ENCODE measurements around the gene RIPOR1. TPM values are rescaled to one million over a fixed set of nuclear protein-coding genes. Genes with fewer than 3 reads are reported as not detected.
A peak's percentile ranks its signal among the peaks of the same experiment; 100 is the strongest.

RIPOR1 gene
- total RNA-seq, 1 donor, result 25.5 TPM

DNA sequence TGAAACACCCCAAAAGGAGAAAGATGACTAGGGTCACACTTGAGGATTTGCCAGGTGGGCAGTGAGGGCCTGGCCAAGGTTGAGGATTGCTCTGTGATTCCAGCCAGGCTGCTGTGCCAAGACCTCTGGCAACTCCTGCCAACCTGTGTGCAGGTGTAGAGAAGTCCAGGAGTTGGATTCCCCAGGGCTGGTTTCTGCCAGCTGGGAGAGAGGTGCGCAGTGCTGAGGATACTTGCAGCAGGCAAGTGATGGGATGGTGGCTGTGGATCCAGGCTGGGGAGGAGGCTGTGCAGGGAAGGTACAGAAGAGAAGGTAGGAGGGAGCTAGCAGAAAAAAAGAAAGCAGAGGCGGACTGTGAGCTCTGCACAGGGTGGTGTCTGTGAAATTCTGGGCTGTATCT, 6.6 kb downstream of the RIPOR1 start:
- TF ChIP-seq, protein P1, sequence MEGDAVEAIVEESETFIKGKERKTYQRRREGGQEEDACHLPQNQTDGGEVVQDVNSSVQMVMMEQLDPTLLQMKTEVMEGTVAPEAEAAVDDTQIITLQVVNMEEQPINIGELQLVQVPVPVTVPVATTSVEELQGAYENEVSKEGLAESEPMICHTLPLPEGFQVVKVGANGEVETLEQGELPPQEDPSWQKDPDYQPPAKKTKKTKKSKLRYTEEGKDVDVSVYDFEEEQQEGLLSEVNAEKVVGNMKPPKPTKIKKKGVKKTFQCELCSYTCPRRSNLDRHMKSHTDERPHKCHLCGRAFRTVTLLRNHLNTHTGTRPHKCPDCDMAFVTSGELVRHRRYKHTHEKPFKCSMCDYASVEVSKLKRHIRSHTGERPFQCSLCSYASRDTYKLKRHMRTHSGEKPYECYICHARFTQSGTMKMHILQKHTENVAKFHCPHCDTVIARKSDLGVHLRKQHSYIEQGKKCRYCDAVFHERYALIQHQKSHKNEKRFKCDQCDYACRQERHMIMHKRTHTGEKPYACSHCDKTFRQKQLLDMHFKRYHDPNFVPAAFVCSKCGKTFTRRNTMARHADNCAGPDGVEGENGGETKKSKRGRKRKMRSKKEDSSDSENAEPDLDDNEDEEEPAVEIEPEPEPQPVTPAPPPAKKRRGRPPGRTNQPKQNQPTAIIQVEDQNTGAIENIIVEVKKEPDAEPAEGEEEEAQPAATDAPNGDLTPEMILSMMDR (IDR thresholded peaks at IDR 0.05; ENCODE audit: insufficient read depth, low read depth, low read length), result no peak
- no peak overlapping the region for H3K4me3 ChIP-seq (ENCODE audit: low read depth, low read length)
- DNase-seq (ENCODE audit: low read depth), result no peak

DNA sequence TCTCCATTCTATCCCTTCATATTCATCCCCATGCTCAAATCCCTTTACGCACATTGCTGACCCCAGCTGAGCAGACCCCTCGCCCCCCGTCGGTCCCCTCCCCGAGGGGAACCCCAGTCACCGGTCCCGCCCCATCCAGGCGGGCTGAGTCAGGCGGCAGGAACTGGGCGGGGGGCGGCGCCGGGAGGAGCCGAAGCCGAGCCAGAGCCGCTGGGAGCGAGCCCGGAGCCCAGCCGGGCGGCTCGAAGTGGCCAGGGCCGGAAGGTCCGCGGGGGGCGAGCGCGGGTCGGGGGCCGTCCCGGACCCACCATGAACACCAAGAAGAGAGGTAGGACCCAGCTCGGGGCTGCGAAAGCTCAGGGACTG, 8.6 kb downstream of the RIPOR1 start:
- TF ChIP-seq, protein P1 (IDR thresholded peaks at IDR 0.05; ENCODE audit: insufficient read depth, low read depth, low read length), result no peak
- peak overlapping the region; percentile 75 for H3K4me3 ChIP-seq (ENCODE audit: low read depth, low read length)
- DNase-seq (ENCODE audit: low read depth), result peak; percentile 46

DNA sequence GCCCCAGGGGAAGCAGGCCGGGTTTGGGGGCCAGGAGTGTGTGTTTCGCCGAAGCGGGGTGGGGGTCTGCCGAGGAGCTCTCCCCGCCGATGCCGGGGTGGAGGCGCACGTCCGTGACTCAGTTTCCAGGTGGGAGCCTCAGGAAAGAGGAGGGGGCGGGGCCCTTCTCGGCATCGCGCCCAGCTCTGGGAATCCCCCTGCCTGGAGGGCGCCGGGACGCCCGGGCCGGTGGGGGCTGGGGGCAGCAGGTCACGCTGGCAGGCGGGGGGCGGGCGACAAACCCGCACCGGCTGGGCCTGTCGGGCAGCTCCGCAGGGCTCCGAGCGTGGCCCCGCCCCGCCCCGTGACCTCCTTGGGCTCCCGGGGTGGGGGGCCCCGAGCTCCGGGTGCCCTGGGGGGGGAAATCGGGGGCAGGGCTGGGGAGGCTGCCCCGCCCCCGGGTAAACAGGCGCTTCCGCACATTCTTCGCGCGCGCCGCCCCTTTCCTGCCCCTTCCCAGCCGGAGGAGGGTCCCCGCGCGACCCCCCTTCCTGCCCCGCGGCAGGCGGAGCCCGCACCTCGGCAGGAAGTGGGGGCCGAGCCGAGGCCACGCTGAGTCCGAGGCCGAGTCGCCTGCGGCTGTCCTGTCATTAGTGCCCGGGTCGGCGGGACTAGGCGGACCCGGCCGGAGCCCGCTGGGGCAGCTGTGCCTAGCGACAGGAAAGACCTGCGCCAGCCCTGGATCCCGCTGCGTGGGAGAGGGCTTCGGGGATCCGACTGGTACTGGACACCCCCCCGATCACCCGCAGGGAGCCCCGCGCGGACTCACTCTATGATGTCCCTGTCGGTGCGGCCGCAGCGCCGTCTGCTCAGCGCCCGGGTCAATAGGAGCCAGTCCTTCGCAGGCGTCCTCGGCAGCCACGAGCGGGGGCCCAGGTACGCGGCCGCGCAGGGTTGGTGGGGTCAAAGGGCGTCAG, 9.3 kb downstream of the RIPOR1 start:
- TF ChIP-seq, protein P1 (IDR thresholded peaks at IDR 0.05; ENCODE audit: insufficient read depth, low read depth, low read length), result no peak
- peak overlapping the region; percentile 75 for H3K4me3 ChIP-seq (ENCODE audit: low read depth, low read length)
- DNase-seq (ENCODE audit: low read depth), result peak; percentile 35

DNA sequence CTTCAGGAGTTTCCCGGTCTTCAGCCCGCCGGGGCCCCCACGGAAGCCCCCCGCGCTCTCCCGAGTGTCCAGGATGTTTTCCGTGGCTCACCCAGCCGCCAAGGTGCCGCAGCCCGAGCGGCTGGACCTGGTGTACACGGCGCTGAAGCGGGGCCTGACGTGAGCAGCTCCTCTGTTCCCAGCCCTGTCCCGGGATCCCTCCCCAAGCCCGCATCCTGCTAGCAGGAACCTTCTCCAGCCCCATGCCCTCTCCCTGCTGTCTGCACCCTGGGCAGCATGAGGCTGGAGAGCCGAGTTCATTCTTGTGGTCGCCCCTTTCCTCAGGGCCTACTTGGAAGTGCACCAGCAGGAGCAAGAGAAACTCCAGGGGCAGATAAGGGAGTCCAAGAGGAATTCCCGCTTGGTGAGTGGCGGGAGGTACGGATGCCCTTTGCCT, 10.1 kb downstream of the RIPOR1 start:
- peak overlapping the region; percentile 75 for H3K4me3 ChIP-seq (ENCODE audit: low read depth, low read length)
- TF ChIP-seq, protein P1 (IDR thresholded peaks at IDR 0.05; ENCODE audit: insufficient read depth, low read depth, low read length), result no peak
- DNase-seq (ENCODE audit: low read depth), result peak; percentile 73

DNA sequence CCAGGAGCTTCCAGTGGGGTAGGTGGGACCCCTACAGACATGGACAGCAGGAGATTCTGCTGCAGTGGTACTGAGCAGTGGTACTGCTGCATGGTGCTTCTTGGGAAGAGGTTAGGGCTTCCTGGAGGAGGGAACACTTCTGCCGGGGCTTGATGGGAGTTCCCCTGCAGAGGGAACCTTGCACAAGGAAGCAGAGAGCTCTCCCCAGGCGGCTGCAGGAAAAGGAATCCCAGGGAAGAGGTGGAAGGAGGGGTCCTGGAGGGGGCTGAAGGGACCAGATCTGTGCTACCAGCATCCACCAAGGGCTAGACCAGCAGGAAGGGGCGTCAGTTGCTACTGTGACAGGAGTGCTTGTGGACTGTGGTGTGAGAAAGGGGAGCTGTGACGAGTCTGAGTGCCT, 10.6 kb downstream of the RIPOR1 start:
- DNase-seq (ENCODE audit: low read depth), result no peak
- TF ChIP-seq, protein P1 (IDR thresholded peaks at IDR 0.05; ENCODE audit: insufficient read depth, low read depth, low read length), result no peak
- H3K4me3 ChIP-seq (ENCODE audit: low read depth, low read length), result no peak overlapping the region

DNA sequence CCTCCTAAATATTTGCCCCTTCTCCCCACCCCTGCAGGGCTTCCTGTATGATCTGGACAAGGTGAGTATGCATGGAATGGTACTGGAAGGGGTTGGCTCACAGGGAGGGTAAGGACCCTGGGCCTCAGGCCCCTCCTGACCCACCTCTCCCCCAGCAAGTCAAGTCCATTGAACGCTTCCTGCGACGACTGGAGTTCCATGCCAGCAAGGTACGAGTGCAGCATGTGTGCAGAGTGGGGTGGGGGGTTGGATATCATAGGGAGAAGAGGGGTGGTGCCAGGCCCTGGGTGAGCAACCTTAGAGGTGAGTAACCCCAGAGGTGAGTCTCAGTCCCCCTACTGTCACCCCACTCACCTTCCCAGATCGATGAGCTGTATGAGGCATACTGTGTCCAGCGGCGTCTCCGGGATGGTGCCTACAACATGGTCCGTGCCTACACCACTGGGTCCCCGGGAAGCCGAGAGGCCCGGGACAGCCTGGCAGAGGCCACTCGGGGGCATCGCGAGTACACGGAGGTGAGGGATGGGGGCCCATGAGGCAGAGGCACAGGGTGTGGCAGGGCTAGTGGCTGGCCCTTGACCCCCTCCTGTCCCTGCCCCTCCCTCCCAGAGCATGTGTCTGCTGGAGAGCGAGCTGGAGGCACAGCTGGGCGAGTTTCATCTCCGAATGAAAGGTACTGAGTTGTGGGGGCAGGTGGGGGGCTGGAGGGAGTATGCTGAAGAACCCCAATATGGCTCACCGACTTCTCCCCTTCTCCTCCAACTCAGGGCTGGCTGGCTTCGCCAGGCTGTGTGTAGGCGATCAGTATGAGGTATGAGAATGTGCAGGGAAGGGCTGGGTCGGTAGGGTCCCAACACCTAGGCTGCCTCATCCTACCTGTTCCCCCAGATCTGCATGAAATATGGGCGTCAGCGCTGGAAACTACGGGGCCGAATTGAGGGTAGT, 11.3 kb downstream of the RIPOR1 start:
- no peak for DNase-seq (ENCODE audit: low read depth)
- no peak overlapping the region for H3K4me3 ChIP-seq (ENCODE audit: low read depth, low read length)
- TF ChIP-seq, protein P1 (IDR thresholded peaks at IDR 0.05; ENCODE audit: insufficient read depth, low read depth, low read length), result no peak
